CD4-positive, alpha-beta T cell treated with Interleukin-4 for 1 hour (primary cell): ENCODE data around the gene ALDH4A1.
"Not testable (repeated sequence)": the region's sequence is repeated elsewhere in the genome, so short reads cannot be mapped to it uniquely, and the experiment has no call there.

Experiments used
- DNase-seq, 2 donors: peaks; one replicate each; pipeline ENCODE4 v3.0.0-alpha.2; 2020 to 2022

ALDH4A1 gene

GRCh38 chr1:18874600-18874999, 27.8 kb downstream of the ALDH4A1 start:
- DNase-seq: no peak

GRCh38 chr1:18874036-18874435, 28.3 kb downstream of the ALDH4A1 start:
- DNase-seq: no peak

GRCh38 chr1:18872071-18872611, 30.2 kb downstream of the ALDH4A1 start:
- DNase-seq: no peak

GRCh38 chr1:18871401-18872070, 30.8 kb downstream of the ALDH4A1 start:
- no peak for DNase-seq

GRCh38 chr1:18870957-18871356, 31.4 kb downstream of the ALDH4A1 start:
- DNase-seq: no peak

GRCh38 chr1:18870595-18870865, 31.8 kb downstream of the ALDH4A1 start:
- DNase-seq: not testable (repeated sequence)

GRCh38 chr1:18869847-18870594, 32.3 kb downstream of the ALDH4A1 start:
- no peak for DNase-seq

- no peak for DNase-seq
These were observed 33.4 kb downstream of the ALDH4A1 start for GRCh38 chr1:18868801-18869424.

- no peak for DNase-seq
These were observed 34.0 kb downstream of the ALDH4A1 start for GRCh38 chr1:18868354-18868753.

GRCh38 chr1:18866846-18867245, 35.5 kb downstream of the ALDH4A1 start:
- no peak for DNase-seq

- DNase-seq: no peak
These were observed 36.0 kb downstream of the ALDH4A1 start for GRCh38 chr1:18866314-18866713.

- DNase-seq: no peak
These were observed 37.2 kb downstream of the ALDH4A1 start for GRCh38 chr1:18865176-18865575.

- DNase-seq: no peak
These were observed 40.8 kb downstream of the ALDH4A1 start for GRCh38 chr1:18861590-18861989.

GRCh38 chr1:18861082-18861481, 41.3 kb downstream of the ALDH4A1 start:
- no peak for DNase-seq

- no peak for DNase-seq
These were observed 42.8 kb downstream of the ALDH4A1 start, which contains the start of gene TAS1R2 for GRCh38 chr1:18859560-18859959. TAS1R2 (minus strand) TSS chr1:18859660; CDS start chr1:18859660, 0 bp downstream.

GRCh38 chr1:18858070-18858688, 44.2 kb downstream of the ALDH4A1 start:
- no peak for DNase-seq

- no peak for DNase-seq
These were observed 45.9 kb downstream of the ALDH4A1 start for GRCh38 chr1:18856435-18856834.

- no peak for DNase-seq
These were observed 46.8 kb downstream of the ALDH4A1 start for GRCh38 chr1:18855573-18855972.

- DNase-seq: no peak
These were observed 47.9 kb downstream of the ALDH4A1 start for GRCh38 chr1:18854331-18855025.

- no peak for DNase-seq
These were observed 49.9 kb downstream of the ALDH4A1 start for GRCh38 chr1:18852501-18852900.

- DNase-seq: no peak
These were observed 53.1 kb downstream of the ALDH4A1 start for GRCh38 chr1:18849261-18849711.

GRCh38 chr1:18847723-18848122, 54.6 kb downstream of the ALDH4A1 start:
- not testable (repeated sequence) for DNase-seq

- DNase-seq: no peak
These were observed 62.2 kb downstream of the ALDH4A1 start for GRCh38 chr1:18840145-18840544.
